Fibroblast of lung (primary cell): Measurements from ENCODE around the gene PHLDB1.

Experiments used
- CTCF ChIP-seq, 2 donors: IDR thresholded peaks in 1 of 2; conservative IDR thresholded peaks in 1 of 2; 1 replicate in 1 of 2; 2 replicates in 1 of 2; pipeline ENCODE4 v1.5.1; 2011 to 2012; ENCODE audit warnings: low read length in 2 of 2, control low read depth in 1 of 2, inconsistent platforms in 1 of 2, low read depth in 1 of 2, mild to moderate bottlenecking in 1 of 2
- EZH2 ChIP-seq: IDR thresholded peaks from 2 replicates; pipeline ENCODE4 v1.5.1; 2012; ENCODE audit warnings: low read length, control low read depth, mild to moderate bottlenecking; ENCODE audit errors: missing control alignments

- TF ChIP-seq CTCF (conservative IDR thresholded peaks at IDR 0.05 in 1 of 2, IDR thresholded peaks at IDR 0.05 in 1 of 2; ENCODE audit: low read depth in 1 of 2, low read length in 2 of 2) (no peak), EZH2 (no peak)
Observed at GRCh38 chr11:118587952-118588351, 19.5 kb upstream of the PHLDB1 start.
